Measurements from ENCODE around the gene FXYD4. TPM values are rescaled to one million over a fixed set of nuclear protein-coding genes. Genes with fewer than 3 reads are reported as not detected.
A peak's percentile ranks its signal among the peaks of the same experiment; 100 is the strongest.

FXYD4 gene
- total RNA-seq, 1 experiment from 2014 or later = not detected

DNA sequence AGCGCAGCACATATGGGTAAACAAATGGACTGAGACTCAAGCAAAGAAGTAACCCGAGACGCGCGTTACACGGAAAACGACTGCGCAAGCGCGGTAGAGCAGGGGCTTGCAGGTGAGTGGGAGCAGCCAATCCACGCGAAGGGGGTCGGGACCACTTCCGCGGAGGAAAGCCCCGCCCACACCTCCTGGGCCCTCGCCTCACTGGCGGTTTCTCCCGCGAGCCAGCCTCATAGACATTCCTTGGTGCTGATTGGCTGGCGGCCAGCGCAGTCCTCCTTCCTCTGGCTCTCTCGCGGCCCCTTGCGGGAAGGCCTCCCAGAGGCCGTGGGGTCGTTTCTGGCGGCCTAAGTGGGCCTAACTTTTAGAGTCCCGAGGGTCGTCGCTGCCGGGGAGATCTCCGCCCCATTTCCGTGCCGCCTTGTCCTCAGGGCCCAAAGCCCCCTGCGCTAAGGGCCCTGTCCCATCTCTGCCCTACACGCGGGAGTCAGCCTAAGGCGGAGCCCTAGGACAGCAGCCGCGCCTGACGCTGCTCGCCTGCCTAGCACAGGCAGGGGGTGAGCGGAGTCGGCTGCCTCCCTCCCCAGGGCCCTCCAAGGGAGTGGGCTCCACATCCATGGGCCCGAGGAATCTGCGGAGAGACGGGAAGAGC lies 9.1 kb upstream of the FXYD4 start:
- peak; percentile 42 for DNase-seq (ENCODE audit: low read depth, low spot score)
- in situ Hi-C loops (cut with HindIII; ENCODE audit: low pct_unique_long_range_greater_than_20kb, low sequenced_read_pairs) = no loop called here

DNA sequence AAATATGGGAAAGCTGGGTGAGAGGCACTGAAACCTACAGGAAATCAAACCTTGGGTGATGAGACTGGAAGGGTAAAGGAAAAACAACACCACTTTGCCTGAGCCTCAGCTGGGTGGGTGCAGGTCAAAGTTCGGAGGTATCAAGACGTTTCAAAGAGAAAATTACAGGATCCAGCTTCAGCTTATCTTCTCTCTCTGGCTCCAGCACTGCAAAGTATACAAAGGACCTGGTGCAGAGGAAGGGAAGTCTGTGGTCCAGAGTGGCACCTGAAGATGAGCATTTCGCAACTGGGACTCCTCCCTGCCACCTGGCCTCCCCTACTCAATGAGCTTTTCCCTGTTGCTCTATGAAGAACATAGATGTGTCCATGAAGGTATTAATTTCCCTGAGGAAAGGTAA lies 6.4 kb upstream of the FXYD4 start:
- in situ Hi-C loops (cut with HindIII; ENCODE audit: low pct_unique_long_range_greater_than_20kb, low sequenced_read_pairs) = no loop called here
- no peak for DNase-seq (ENCODE audit: low read depth, low spot score)

DNA sequence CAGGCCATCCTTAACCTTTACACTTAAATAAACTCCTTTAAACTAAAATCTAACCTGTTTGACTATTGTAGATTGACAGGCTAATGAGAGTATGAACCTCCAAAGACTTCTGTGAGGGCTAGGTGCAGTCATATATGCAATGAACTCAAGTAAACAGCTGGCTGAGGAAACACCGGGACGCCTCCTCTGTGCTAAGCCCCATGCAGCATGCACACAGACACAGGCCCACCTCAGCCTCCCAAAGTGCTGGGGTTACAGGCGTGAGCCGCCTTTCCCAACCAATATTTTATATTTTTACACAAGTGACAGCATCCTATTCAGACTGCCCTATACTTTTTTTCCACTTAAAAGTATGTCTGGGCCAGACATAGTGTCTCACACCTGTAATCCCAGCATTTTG lies 1.5 kb upstream of the FXYD4 start:
- no peak for DNase-seq (ENCODE audit: low read depth, low spot score)
- in situ Hi-C loops (cut with HindIII; ENCODE audit: low pct_unique_long_range_greater_than_20kb, low sequenced_read_pairs) = no loop called here

DNA sequence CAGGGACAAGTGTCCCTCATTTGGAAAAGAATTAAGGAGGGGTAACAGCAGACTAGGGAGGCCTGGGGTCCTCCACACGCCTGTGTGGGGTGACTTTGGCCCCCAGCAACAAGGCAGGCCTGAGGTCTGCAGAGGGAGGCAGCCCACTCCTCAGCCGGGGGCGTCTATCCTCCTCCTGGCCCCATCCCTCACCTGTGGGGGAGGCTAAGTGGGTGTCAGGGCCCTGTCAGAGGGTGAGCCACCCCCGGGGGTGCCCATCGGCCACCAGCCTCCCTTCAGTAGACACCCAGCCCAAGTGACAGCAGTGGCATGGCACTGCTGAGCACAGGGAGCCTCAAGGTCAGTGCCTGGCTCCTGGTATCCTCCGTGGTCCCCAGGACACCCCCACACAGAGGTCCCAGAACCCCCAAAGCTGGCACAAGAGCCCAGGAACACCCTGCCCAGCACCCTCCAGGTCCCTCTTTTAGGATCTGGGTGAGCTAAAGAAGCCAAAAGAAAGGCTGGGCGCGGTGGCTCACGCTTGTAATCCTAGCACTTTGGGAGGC lies 693 bp upstream of the FXYD4 start:
- DNase-seq (ENCODE audit: low read depth, low spot score) = no peak
- in situ Hi-C loops (cut with HindIII; ENCODE audit: low pct_unique_long_range_greater_than_20kb, low sequenced_read_pairs) = no loop called here

- in situ Hi-C loops (cut with HindIII; ENCODE audit: low pct_unique_long_range_greater_than_20kb, low sequenced_read_pairs) = no loop called here
- DNase-seq (ENCODE audit: low read depth, low spot score) = no peak
These were observed 1.4 kb downstream of the FXYD4 start for GRCh38 chr10:43372765-43373361.

DNA sequence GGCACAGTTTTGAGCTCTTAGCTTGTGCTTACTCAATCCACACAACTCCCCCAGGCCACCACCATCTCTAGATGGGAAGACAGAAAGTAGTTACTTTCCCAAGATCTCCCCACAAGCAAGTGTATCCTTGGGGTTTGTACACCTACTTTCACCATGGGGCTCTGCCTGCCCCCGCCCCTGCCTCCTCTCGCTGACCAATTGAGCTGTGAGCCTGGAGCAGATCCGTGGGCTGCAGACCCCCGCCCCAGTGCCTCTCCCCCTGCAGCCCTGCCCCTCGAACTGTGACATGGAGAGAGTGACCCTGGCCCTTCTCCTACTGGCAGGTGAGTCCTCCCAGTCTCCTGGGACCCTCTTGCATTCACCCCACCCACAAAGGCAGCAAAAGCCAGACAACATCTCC lies 2.0 kb downstream of the FXYD4 start:
- no peak for DNase-seq (ENCODE audit: low read depth, low spot score)
- in situ Hi-C loops (cut with HindIII; ENCODE audit: low pct_unique_long_range_greater_than_20kb, low sequenced_read_pairs) = no loop called here

- in situ Hi-C loops (cut with HindIII; ENCODE audit: low pct_unique_long_range_greater_than_20kb, low sequenced_read_pairs) = no loop called here
- DNase-seq (ENCODE audit: low read depth, low spot score) = no peak
These were observed 2.8 kb downstream of the FXYD4 start for GRCh38 chr10:43374194-43374593.

DNA sequence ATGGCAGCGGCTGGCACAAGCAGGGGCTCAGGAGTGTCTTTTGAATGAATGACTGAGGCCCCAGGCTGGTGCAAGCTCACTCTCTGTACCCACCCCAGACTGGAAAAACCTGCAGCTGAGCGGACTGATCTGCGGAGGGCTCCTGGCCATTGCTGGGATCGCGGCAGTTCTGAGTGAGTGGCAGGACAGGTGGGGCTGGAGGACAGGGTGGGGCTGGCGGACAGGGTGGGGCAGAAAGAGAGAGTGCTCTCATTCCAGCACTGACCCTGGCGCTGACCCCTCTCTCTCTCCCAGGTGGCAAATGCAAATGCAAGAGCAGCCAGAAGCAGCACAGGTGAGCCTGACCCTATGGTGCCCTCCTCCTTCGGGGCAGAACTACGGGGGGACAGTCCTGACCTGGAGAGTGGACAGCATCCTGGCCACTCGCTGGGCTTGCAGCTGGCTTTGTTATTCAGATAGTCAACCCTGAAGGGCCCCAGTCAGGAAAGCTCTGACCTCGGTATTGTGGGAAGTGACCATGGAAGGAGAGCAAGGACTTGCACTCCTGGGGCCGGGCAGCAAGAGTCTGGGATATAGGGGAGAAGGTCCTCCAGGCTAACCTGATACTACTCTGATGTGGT lies 4.1 kb downstream of the FXYD4 start:
- DNase-seq (ENCODE audit: low read depth, low spot score) = no peak
- in situ Hi-C loops (cut with HindIII; ENCODE audit: low pct_unique_long_range_greater_than_20kb, low sequenced_read_pairs) = no loop called here

- in situ Hi-C loops (cut with HindIII; ENCODE audit: low pct_unique_long_range_greater_than_20kb, low sequenced_read_pairs) = no loop called here
- no peak for DNase-seq (ENCODE audit: low read depth, low spot score)
These were observed 4.7 kb downstream of the FXYD4 start for GRCh38 chr10:43376046-43376635.

- in situ Hi-C loops (cut with HindIII; ENCODE audit: low pct_unique_long_range_greater_than_20kb, low sequenced_read_pairs) = no loop called here
- DNase-seq (ENCODE audit: low read depth, low spot score) = no peak
These were observed 5.5 kb downstream of the FXYD4 start for GRCh38 chr10:43376828-43377423.

GRCh38 chr10:43377424-43377883 lies 6.0 kb downstream of the FXYD4 start:
- no peak for DNase-seq (ENCODE audit: low read depth, low spot score)
- in situ Hi-C loops (cut with HindIII; ENCODE audit: low pct_unique_long_range_greater_than_20kb, low sequenced_read_pairs) = no loop called here

DNA sequence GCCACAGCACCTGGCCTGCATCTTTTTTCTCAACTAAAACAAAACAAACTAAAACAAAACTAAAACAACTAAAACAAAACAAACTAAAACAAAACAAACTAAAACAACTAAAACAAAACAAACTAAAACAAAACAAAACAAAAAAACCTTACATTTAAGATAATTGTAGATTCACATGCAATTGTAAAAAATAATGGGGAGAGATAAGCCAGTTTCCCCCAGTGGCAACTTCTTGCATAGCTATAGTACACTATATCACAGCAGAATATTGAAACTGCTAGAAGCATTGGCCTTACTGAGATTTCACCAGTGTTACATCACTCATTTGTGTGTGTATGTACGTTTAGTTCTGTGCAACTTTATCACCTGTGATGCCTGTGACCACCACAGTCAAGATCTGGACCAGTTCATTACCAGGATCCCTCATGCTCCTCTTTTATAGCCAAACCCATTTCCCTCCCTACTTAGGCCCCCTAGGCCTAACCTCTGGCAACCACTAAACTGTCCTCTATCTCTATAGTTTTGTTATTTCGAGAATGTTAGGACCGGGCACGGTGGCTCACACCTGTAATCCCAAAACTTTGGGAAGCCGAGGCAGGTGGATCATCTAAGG lies 9.3 kb downstream of the FXYD4 start:
- in situ Hi-C loops (cut with HindIII; ENCODE audit: low pct_unique_long_range_greater_than_20kb, low sequenced_read_pairs) = no loop called here
- peak; percentile 39 for DNase-seq (ENCODE audit: low read depth, low spot score)

DNA sequence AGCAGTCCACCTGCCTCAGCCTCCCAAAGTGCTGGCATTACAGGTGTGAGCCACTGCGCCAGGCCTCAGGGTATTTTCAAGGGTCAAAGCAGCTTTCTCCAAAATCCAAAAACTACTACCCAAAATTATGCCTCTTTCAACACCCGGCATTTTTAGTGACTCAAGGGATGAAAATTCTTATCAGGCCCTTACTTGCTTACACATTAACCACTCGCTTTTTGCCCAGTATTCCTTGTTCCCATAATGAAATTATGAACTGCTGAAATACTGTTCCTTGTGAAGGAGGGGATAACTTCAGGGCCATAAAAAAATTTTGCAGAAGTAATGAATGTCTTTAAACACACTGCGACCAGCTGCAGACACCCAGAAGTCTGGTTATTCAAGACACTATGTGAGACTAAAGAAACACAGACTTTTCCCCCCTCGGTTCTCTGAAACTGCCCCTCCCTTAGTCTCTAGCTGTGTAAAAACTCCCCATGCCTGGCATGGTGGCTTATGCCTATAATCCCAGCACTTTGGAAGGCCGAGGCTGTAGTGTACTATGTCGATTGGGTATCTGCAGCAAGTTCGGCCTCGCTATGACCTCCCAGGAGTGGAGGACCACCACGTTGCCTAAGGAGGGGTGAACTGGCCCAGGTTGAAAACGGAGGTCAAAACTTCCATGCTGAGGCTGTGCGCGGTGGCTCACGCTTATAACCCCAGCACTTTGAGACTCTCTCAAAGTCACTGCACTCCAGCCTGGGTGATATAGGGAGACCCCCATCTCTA lies 12.0 kb downstream of the FXYD4 start:
- in situ Hi-C loops (cut with HindIII; ENCODE audit: low pct_unique_long_range_greater_than_20kb, low sequenced_read_pairs) = no loop called here
- no peak for DNase-seq (ENCODE audit: low read depth, low spot score)

DNA sequence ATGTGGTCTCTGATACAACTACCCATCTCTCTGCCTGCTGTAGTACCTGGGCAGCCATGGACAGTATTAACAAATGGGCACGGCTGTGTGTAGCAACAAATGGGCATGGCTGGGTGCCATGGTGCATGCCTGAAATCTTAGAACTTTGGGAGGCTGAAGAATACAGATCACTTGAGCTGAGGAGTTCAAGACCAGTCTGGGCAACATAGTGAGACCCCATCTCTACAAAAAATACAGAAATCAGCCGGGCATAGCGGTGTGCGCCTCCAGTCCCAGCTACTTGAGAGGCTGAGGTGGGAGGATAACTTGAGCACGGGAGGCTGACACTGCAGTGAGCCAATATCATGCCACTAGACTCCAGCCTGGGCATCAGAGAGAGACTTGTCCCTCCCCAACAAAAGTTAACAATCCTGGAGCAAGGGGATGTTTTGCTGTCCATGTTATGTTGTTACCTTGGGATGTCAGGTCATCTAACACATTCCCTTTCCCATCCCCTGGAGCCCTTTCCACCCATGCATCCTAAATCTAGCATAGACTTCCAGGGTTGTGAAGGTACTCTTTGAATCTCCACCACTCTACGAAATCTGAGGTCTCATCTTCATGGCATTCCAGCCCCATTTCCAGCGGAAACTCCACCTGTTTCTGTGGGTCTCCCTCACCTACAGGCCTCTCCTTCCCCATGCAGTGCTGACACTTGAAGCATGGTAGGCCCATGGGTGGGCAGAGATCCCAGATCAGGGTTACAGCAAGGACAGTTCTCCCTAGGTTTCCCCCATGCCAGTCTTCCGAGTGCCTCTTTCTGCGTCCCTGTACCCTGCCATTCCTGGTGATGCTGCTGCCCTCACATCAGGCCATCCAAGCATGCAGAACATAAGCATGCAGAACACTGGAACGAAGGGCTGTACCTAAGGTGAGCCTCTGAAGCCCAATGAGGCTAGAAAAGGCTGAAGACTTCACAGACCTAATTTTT lies 13.1 kb downstream of the FXYD4 start:
- DNase-seq (ENCODE audit: low read depth, low spot score) = no peak
- in situ Hi-C loops (cut with HindIII; ENCODE audit: low pct_unique_long_range_greater_than_20kb, low sequenced_read_pairs) = no loop called here

DNA sequence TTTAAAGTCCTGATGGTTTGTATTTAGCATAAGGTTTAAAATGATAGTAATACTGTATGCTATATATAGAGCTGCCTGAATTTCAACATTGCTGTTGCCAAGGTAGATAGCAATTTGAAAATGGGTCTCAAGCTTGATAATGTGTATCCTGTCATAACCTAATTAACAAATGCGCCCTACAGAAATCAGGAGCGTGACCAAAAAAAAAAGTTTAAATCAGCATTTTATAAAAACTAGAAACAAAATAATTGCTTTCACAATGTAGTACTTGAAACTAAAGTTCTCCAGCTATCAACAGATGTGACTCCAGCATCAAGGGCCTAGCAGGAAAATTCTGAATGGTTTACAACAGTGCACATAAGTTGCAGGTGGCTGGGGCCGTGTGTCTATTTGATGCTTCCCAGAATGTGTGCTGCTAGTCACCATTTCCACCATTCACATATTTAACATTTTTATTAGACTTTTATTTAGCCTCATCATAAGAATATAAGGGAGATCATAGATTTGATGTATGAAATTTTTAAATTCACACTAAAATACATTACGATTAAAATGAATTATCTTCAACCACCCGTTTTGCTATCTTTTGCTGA lies 14.1 kb downstream of the FXYD4 start:
- in situ Hi-C loops (cut with HindIII; ENCODE audit: low pct_unique_long_range_greater_than_20kb, low sequenced_read_pairs) = no loop called here
- no peak for DNase-seq (ENCODE audit: low read depth, low spot score)

- no peak for DNase-seq (ENCODE audit: low read depth, low spot score)
- in situ Hi-C loops (cut with HindIII; ENCODE audit: low pct_unique_long_range_greater_than_20kb, low sequenced_read_pairs) = no loop called here
These were observed 15.1 kb downstream of the FXYD4 start for GRCh38 chr10:43386549-43386948.
